ENCODE measurements around the gene PLXNA2. TPM values are rescaled to one million over a fixed set of nuclear protein-coding genes. Genes with fewer than 3 reads are reported as not detected.

The PLXNA2 gene
- total and polyA plus RNA-seq, 8 donors: 48.7 to 137 (median 72.9) TPM

GRCh38 chr1:208189716-208190115 lies 54.5 kb downstream of the PLXNA2 start:
- DNase-seq: no peak

DNA sequence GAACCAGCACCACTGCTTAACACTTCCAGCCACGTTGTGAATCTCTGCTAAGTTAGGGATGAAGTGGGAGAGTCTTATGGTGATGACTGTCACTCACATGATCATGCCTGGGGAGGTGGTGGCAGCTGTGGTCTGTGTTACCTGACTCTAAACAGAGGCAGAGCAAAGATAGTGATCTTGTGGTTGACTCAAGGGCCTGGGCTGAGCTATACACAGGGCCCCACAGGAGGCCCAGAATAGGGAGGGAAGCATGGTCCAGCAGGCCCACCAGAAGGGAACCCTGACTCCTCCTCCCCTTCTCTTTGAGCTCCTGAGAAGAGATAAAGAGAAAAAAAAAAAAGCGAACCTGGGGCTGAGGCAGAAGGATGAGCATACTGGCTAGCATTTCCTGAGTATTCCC lies 55.0 kb downstream of the PLXNA2 start:
- intact Hi-C loops (cut with DNase I): no loop called here

More at GRCh38 chr1:208189716-208190115, 54.5 kb downstream of the PLXNA2 start:
- intact Hi-C loops (cut with DNase I): no loop called here
- 74 to 79% methylated on average over 4 of the region's 4 CpGs for WGBS, 2 donors
- H3K9me3 ChIP-seq: no peaks in the 10 kb centered on the region
- peaks cover 0 to 12% (median 0%) of the 10 kb centered on the region in 3 donors for H3K36me3 ChIP-seq
- FAIRE-seq (no peak), ATAC-seq (no peak)
- H3K27ac ChIP-seq: no peak overlapping the region
- TF ChIP-seq, protein P1, sequence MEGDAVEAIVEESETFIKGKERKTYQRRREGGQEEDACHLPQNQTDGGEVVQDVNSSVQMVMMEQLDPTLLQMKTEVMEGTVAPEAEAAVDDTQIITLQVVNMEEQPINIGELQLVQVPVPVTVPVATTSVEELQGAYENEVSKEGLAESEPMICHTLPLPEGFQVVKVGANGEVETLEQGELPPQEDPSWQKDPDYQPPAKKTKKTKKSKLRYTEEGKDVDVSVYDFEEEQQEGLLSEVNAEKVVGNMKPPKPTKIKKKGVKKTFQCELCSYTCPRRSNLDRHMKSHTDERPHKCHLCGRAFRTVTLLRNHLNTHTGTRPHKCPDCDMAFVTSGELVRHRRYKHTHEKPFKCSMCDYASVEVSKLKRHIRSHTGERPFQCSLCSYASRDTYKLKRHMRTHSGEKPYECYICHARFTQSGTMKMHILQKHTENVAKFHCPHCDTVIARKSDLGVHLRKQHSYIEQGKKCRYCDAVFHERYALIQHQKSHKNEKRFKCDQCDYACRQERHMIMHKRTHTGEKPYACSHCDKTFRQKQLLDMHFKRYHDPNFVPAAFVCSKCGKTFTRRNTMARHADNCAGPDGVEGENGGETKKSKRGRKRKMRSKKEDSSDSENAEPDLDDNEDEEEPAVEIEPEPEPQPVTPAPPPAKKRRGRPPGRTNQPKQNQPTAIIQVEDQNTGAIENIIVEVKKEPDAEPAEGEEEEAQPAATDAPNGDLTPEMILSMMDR (IDR thresholded peaks at IDR 0.05): no peak
- peaks cover 0 to 1% (median 0%) of the 10 kb centered on the region in 3 donors for H3K4me1 ChIP-seq
- H3K4me3 ChIP-seq: no peak overlapping the region
- H3K27me3 ChIP-seq: no peaks in the 10 kb centered on the region

DNA sequence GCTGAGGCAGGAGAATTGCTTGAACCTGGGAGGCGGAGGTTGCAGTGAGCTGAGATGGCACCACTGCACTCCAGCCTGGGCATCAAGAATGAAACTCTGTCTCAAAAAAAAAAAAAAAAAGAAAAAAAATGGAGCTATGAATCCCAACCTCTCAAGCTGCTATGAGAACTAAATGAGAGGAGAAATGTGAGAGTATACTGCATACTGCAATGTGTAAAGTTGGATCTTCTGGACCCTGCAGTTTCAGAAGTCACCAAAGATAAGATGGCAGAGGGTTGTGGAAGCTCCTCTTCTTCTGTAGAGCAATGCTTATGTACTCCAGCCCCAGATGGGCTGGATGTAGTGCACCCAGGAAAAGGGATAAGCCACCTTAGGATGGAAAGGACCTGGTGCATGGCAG lies 55.6 kb downstream of the PLXNA2 start:
- H3K27ac ChIP-seq: no peak overlapping the region
- intact Hi-C loops (cut with DNase I): no loop called here
- H3K9me3 ChIP-seq: no peaks in the 10 kb centered on the region
- no peak for FAIRE-seq
- H3K27me3 ChIP-seq: no peaks in the 10 kb centered on the region
- 100% methylated on average over 1 of the region's 1 CpG for WGBS, 2 donors
- TF ChIP-seq, protein P1 (IDR thresholded peaks at IDR 0.05): no peak
- H3K36me3 ChIP-seq: peaks cover 0 to 12% (median 0%) of the 10 kb centered on the region in 3 donors
- ATAC-seq: no peak
- H3K4me3 ChIP-seq: no peak overlapping the region
- H3K4me1 ChIP-seq: peaks cover 0 to 3% (median 0%) of the 10 kb centered on the region in 3 donors
- DNase-seq: no peak

More for the DNA sequence above, 55.0 kb downstream of the PLXNA2 start:
- Histone ChIP-seq H3K27ac (no peak overlapping the region), H3K4me1 (peaks cover 0 to 3% (median 0%) of the 10 kb centered on the region in 3 donors), H3K9me3 (no peaks in the 10 kb centered on the region), H3K4me3 (no peak overlapping the region), H3K27me3 (no peaks in the 10 kb centered on the region), H3K36me3 (peaks cover 0 to 12% (median 0%) of the 10 kb centered on the region in 3 donors)
- no peak for FAIRE-seq
- no peak for ATAC-seq
- no peak for DNase-seq
- WGBS, 2 donors: 57 to 84% methylated on average over 2 of the region's 2 CpGs
- TF ChIP-seq, protein P1 (IDR thresholded peaks at IDR 0.05): no peak

DNA sequence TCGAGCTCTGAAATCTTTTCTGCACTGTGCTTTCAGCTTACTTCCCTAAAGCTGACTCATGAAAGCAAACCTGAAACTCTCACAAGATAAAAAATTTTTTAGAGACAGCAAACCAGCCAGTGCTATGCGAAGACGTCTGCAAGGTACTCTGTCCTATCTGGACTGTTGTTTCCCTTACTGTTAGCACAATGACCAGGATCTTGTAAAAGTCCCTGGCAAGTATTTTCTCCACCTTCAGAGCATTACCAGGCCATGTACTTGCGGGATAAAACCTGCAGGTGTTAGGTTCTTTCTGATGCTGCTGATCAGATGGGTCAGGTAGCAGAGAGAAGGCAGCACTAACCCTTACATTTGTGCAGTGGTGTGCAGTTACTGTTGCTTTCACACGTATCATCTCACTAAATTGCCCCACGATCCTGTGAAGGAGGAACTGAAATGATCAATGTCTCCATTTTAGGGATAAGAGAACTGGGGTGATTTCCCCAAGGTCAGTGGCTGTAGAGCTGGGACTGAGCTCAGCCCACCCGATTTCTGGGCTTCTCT lies 56.6 kb downstream of the PLXNA2 start:
- 74% methylated on average over 7 of the region's 7 CpGs for WGBS, 2 donors
- intact Hi-C loops (cut with DNase I): no loop called here
- Histone ChIP-seq H3K4me3 (no peak overlapping the region), H3K27me3 (no peaks in the 10 kb centered on the region), H3K4me1 (peaks cover 0 to 3% (median 3%) of the 10 kb centered on the region in 3 donors), H3K36me3 (peaks cover 0 to 8% (median 0%) of the 10 kb centered on the region in 3 donors), H3K27ac (no peak overlapping the region), H3K9me3 (no peaks in the 10 kb centered on the region)
- TF ChIP-seq, protein P1 (IDR thresholded peaks at IDR 0.05): no peak
- no peak for FAIRE-seq
- no peak for DNase-seq
- ATAC-seq: peak in 1 of 4 donors; percentile 11

DNA sequence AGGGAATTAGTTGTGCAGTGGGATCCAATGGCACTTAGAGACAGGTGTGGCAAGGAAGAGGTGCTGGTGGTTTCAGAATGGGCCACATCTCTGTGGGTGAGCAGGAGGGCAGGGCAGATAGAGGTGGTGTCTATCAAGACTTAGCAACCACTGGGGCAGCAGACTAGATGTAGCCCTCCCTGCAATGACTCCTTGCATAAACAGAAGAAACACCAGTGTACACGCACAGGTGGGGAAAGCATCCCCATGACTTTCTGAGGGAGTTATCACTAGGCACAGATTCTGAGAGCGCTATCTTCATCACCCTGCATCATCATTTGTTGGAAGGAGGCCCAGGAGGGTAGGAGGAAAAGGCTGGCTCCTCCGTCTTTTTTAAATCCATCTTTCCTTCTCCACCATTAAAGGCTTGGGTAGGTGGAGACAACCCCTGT lies 58.4 kb downstream of the PLXNA2 start:
- Histone ChIP-seq H3K36me3 (peaks cover 0 to 7% (median 0%) of the 10 kb centered on the region in 3 donors), H3K4me1 (peaks cover 0 to 3% (median 3%) of the 10 kb centered on the region in 3 donors), H3K4me3 (no peak overlapping the region), H3K9me3 (no peaks in the 10 kb centered on the region), H3K27ac (no peak overlapping the region), H3K27me3 (no peaks in the 10 kb centered on the region)
- DNase-seq (no peak), FAIRE-seq (no peak), ATAC-seq (no peak)
- TF ChIP-seq, protein P1 (IDR thresholded peaks at IDR 0.05): no peak
- 90 to 96% methylated on average over 3 of the region's 3 CpGs for WGBS, 2 donors
- intact Hi-C loops (cut with DNase I): no loop called here

Measured in pancreas (tissue), 10 donors.